GM18873 (cell line): ENCODE measurements around the gene ABCC8.
"Not testable (repeated sequence)": the region's sequence is repeated elsewhere in the genome, so short reads cannot be mapped to it uniquely, and the experiment has no call there.

Experiments
- ATAC-seq: cut with Tn5 transposase; IDR thresholded peaks from one replicate; pipeline ENCODE4 v1.9.1; 2021; ENCODE audit warnings: mild to moderate bottlenecking, moderate library complexity, moderate number of reproducible peaks; ENCODE audit not compliant: unreplicated experiment, low FRiP score

Gene ABCC8

GRCh38 chr11:17434108-17434507, 42.5 kb downstream of the ABCC8 start:
- ATAC-seq: no peak

- ATAC-seq: no peak
Measured at GRCh38 chr11:17432002-17432401, 44.6 kb downstream of the ABCC8 start.

- ATAC-seq: no peak
Measured at GRCh38 chr11:17431139-17431538, 45.5 kb downstream of the ABCC8 start.

- no peak for ATAC-seq
Measured at GRCh38 chr11:17430616-17431015, 46.0 kb downstream of the ABCC8 start.

- no peak for ATAC-seq
Measured at GRCh38 chr11:17428925-17429324, 47.7 kb downstream of the ABCC8 start.

- ATAC-seq: no peak
Measured at GRCh38 chr11:17428261-17428660, 48.4 kb downstream of the ABCC8 start.

GRCh38 chr11:17426233-17426632, 50.4 kb downstream of the ABCC8 start:
- ATAC-seq: not testable (repeated sequence)

- no peak for ATAC-seq
Measured at GRCh38 chr11:17423533-17424310, 52.9 kb downstream of the ABCC8 start.

GRCh38 chr11:17421781-17422180, 54.9 kb downstream of the ABCC8 start:
- no peak for ATAC-seq

- ATAC-seq: no peak
Measured at GRCh38 chr11:17418444-17419081, 58.1 kb downstream of the ABCC8 start.

- ATAC-seq: no peak
Measured at GRCh38 chr11:17416492-17416891, 60.2 kb downstream of the ABCC8 start.

- no peak for ATAC-seq
Measured at GRCh38 chr11:17415523-17416104, 61.0 kb downstream of the ABCC8 start.

- ATAC-seq: no peak
Measured at GRCh38 chr11:17414992-17415391, 61.7 kb downstream of the ABCC8 start.

GRCh38 chr11:17414317-17414737, 62.3 kb downstream of the ABCC8 start:
- no peak for ATAC-seq

- no peak for ATAC-seq
Measured at GRCh38 chr11:17413414-17414316, 63.0 kb downstream of the ABCC8 start.

GRCh38 chr11:17412488-17413180, 64.0 kb downstream of the ABCC8 start:
- ATAC-seq: no peak

- no peak for ATAC-seq
Measured at GRCh38 chr11:17411418-17411817, 65.2 kb downstream of the ABCC8 start.

GRCh38 chr11:17410606-17411379, 65.9 kb downstream of the ABCC8 start:
- ATAC-seq: no peak

- ATAC-seq: no peak
Measured at GRCh38 chr11:17408641-17409040, 68.0 kb downstream of the ABCC8 start.
